Activated CD4-positive, alpha-beta memory T cell treated with anti-CD3 and anti-CD28 coated beads for 36 hours (primary cell): ENCODE results near the gene POLR3E. TPM values are rescaled to one million over a fixed set of nuclear protein-coding genes. Genes with fewer than 3 reads are reported as not detected.

Experiments
- CTCF ChIA-PET: fragments of 350-600 bp; sonication (Branson Sonifier 250); formaldehyde crosslinking; loops from one replicate; lab custom pipeline; 2021; ENCODE audit warnings: antibody characterized with exemption, inconsistent platforms; lab: Charles Lee
- POLR2A ChIA-PET: fragments of 350-600 bp; sonication (Branson Sonifier 250); formaldehyde crosslinking; loops from one replicate; lab custom pipeline; 2021; ENCODE audit warnings: antibody characterized with exemption; lab: Charles Lee
- DNase-seq: peaks from one replicate; pipeline ENCODE4 v3.0.0-alpha.2; 2020
- H3K27ac Mint-ChIP-seq: one replicate; pipeline ENCODE4 v1.8.0; 2021; ENCODE audit warnings: mixed read lengths
- H3K27me3 Mint-ChIP-seq: one replicate; pipeline ENCODE4 v1.8.0; 2021; ENCODE audit warnings: mixed read lengths
- H3K36me3 Mint-ChIP-seq: one replicate; pipeline ENCODE4 v1.8.0; 2021; ENCODE audit warnings: mixed read lengths
- H3K4me1 Mint-ChIP-seq: one replicate; pipeline ENCODE4 v1.8.0; 2021; ENCODE audit warnings: low read depth, mixed read lengths
- H3K4me3 Mint-ChIP-seq: one replicate; pipeline ENCODE4 v1.8.0; 2021; ENCODE audit warnings: mild to moderate bottlenecking, mixed read lengths
- H3K9me3 Mint-ChIP-seq: one replicate; pipeline ENCODE4 v1.8.0; 2021; ENCODE audit warnings: mixed read lengths
- intact Hi-C: fragments of 100-400 bp; cut with micrococcal nuclease; formaldehyde crosslinking; loops from one replicate; pipeline ENCODE4 v1.15.1; 2023
- total RNA-seq, 2 experiments: library from RNA; stranded (reverse); gene quantifications; one replicate each; pipeline ENCODE4 v1.2.3, GENCODE V29; 2021

POLR3E gene
- total RNA-seq, 2 experiments from 2014 or later: 75.0 to 80.3 TPM

- Mint-ChIP-seq H3K36me3 (peaks cover 33% of the 10 kb centered on the region), H3K4me1 (no peaks in the 10 kb centered on the region), H3K27me3 (no peaks in the 10 kb centered on the region), H3K9me3 (no peaks in the 10 kb centered on the region), H3K4me3 (no peak overlapping the region), H3K27ac (peak overlapping the region; percentile 9)
- intact Hi-C loops: no loop called here
- no peak for DNase-seq
- POLR2A ChIA-PET: no interaction called here
- CTCF ChIA-PET: interaction anchor here (1.1 kb wide), 1 partner anchor 11 kb away, joined by 5 read pairs; no protein-coding TSS in a partner anchor
Measured at GRCh38 chr16:22307838-22308237, 10.6 kb downstream of the POLR3E start.

- no peak for DNase-seq
- no peaks in the 10 kb centered on the region for H3K4me1 Mint-ChIP-seq
- no peak overlapping the region for H3K27ac Mint-ChIP-seq
- H3K9me3 Mint-ChIP-seq: no peaks in the 10 kb centered on the region
- no peaks in the 10 kb centered on the region for H3K27me3 Mint-ChIP-seq
- intact Hi-C loops: no loop called here
- ChIA-PET POLR2A (interaction anchor here (0.6 kb wide), 1 partner anchor 320 kb away, joined by 3 read pairs; no protein-coding TSS in a partner anchor), CTCF (interaction anchor here (1.0 kb wide), 1 partner anchor 12 kb away, joined by 3 read pairs; no protein-coding TSS in a partner anchor)
- H3K36me3 Mint-ChIP-seq: peaks cover 32% of the 10 kb centered on the region
- no peak overlapping the region for H3K4me3 Mint-ChIP-seq
Measured at GRCh38 chr16:22308824-22309520, 11.8 kb downstream of the POLR3E start.

- DNase-seq: no peak
- H3K27me3 Mint-ChIP-seq: no peaks in the 10 kb centered on the region
- H3K9me3 Mint-ChIP-seq: no peaks in the 10 kb centered on the region
- intact Hi-C loops: no loop called here
- ChIA-PET POLR2A (no interaction called here), CTCF (interaction anchor here (3.3 kb wide), 1 partner anchor 12 kb away, joined by 14 read pairs; no protein-coding TSS in a partner anchor)
- no peak overlapping the region for H3K4me3 Mint-ChIP-seq
- peaks cover 40% of the 10 kb centered on the region for H3K36me3 Mint-ChIP-seq
- no peaks in the 10 kb centered on the region for H3K4me1 Mint-ChIP-seq
- H3K27ac Mint-ChIP-seq: no peak overlapping the region
Measured at GRCh38 chr16:22311520-22311919, 14.3 kb downstream of the POLR3E start.

- H3K36me3 Mint-ChIP-seq: peaks cover 42% of the 10 kb centered on the region
- H3K27ac Mint-ChIP-seq: no peak overlapping the region
Measured at GRCh38 chr16:22312897-22313781, 15.9 kb downstream of the POLR3E start.

GRCh38 chr16:22313876-22314470, 16.8 kb downstream of the POLR3E start:
- Mint-ChIP-seq H3K4me3 (no peak overlapping the region), H3K27ac (no peak overlapping the region), H3K4me1 (no peaks in the 10 kb centered on the region), H3K9me3 (no peaks in the 10 kb centered on the region), H3K27me3 (no peaks in the 10 kb centered on the region), H3K36me3 (peaks cover 46% of the 10 kb centered on the region)
- intact Hi-C loops: no loop called here
- ChIA-PET CTCF (interaction anchor here (3.3 kb wide), 1 partner anchor 14 kb away, joined by 14 read pairs; no protein-coding TSS in a partner anchor), POLR2A (interaction anchor here (0.6 kb wide), 1 partner anchor 15 kb away, joined by 3 read pairs; no protein-coding TSS in a partner anchor)
- DNase-seq: no peak

More at GRCh38 chr16:22312897-22313781, 15.9 kb downstream of the POLR3E start:
- no peak for DNase-seq
- no peaks in the 10 kb centered on the region for H3K9me3 Mint-ChIP-seq
- H3K27me3 Mint-ChIP-seq: no peaks in the 10 kb centered on the region
- CTCF ChIA-PET: interaction anchor here (0.9 to 3.3 kb wide), 2 partner anchors 8 to 14 kb away, joined by 3 to 14 read pairs; no protein-coding TSS in a partner anchor
- POLR2A ChIA-PET: no interaction called here
- intact Hi-C loops: no loop called here
- no peak overlapping the region for H3K4me3 Mint-ChIP-seq
- H3K4me1 Mint-ChIP-seq: no peaks in the 10 kb centered on the region

GRCh38 chr16:22314661-22315626, 17.7 kb downstream of the POLR3E start:
- no peak overlapping the region for H3K27ac Mint-ChIP-seq
- no peaks in the 10 kb centered on the region for H3K4me1 Mint-ChIP-seq
- H3K9me3 Mint-ChIP-seq: no peaks in the 10 kb centered on the region
- ChIA-PET CTCF (no interaction called here), POLR2A (interaction anchor here (0.6 kb wide), 1 partner anchor 16 kb away, joined by 3 read pairs; no protein-coding TSS in a partner anchor)
- no peak overlapping the region for H3K4me3 Mint-ChIP-seq
- H3K36me3 Mint-ChIP-seq: peaks cover 50% of the 10 kb centered on the region
- intact Hi-C loops: no loop called here
- H3K27me3 Mint-ChIP-seq: no peaks in the 10 kb centered on the region
- no peak for DNase-seq

- POLR2A ChIA-PET: no interaction called here
- Mint-ChIP-seq H3K27ac (no peak overlapping the region), H3K4me3 (no peak overlapping the region), H3K27me3 (no peaks in the 10 kb centered on the region), H3K9me3 (no peaks in the 10 kb centered on the region), H3K4me1 (peaks cover 5% of the 10 kb centered on the region), H3K36me3 (peaks cover 54% of the 10 kb centered on the region)
- DNase-seq: no peak
- intact Hi-C loops: no loop called here
- CTCF ChIA-PET: no interaction called here
Measured at GRCh38 chr16:22315979-22316378, 18.8 kb downstream of the POLR3E start.

GRCh38 chr16:22316411-22316811, 19.2 kb downstream of the POLR3E start:
- DNase-seq: no peak
- H3K9me3 Mint-ChIP-seq: no peaks in the 10 kb centered on the region
- intact Hi-C loops: no loop called here
- H3K4me3 Mint-ChIP-seq: no peak overlapping the region
- ChIA-PET CTCF (no interaction called here), POLR2A (no interaction called here)
- H3K36me3 Mint-ChIP-seq: peaks cover 58% of the 10 kb centered on the region
- no peak overlapping the region for H3K27ac Mint-ChIP-seq
- H3K4me1 Mint-ChIP-seq: peaks cover 9% of the 10 kb centered on the region
- no peaks in the 10 kb centered on the region for H3K27me3 Mint-ChIP-seq

- H3K36me3 Mint-ChIP-seq: peaks cover 52% of the 10 kb centered on the region
- H3K4me3 Mint-ChIP-seq: no peak overlapping the region
- POLR2A ChIA-PET: no interaction called here
Measured at GRCh38 chr16:22317001-22317530, 19.9 kb downstream of the POLR3E start.

GRCh38 chr16:22317625-22318024, 20.4 kb downstream of the POLR3E start:
- Mint-ChIP-seq H3K27ac (no peak overlapping the region), H3K27me3 (no peaks in the 10 kb centered on the region), H3K36me3 (peaks cover 51% of the 10 kb centered on the region), H3K4me1 (peaks cover 9% of the 10 kb centered on the region), H3K9me3 (no peaks in the 10 kb centered on the region), H3K4me3 (no peak overlapping the region)
- CTCF ChIA-PET: interaction anchor here (0.7 to 2.0 kb wide), 3 partner anchors 12 to 20 kb away, joined by 3 to 8 read pairs (median 4); partner anchors contain the start of gene POLR3E
- POLR2A ChIA-PET: no interaction called here
- no peak for DNase-seq
- intact Hi-C loops: no loop called here

More at GRCh38 chr16:22317001-22317530, 19.9 kb downstream of the POLR3E start:
- Mint-ChIP-seq H3K27ac (no peak overlapping the region), H3K9me3 (no peaks in the 10 kb centered on the region), H3K27me3 (no peaks in the 10 kb centered on the region), H3K4me1 (peaks cover 9% of the 10 kb centered on the region)
- intact Hi-C loops: no loop called here
- no peak for DNase-seq
- CTCF ChIA-PET: no interaction called here
